Measurements from ENCODE around the gene CELSR3.
A peak's percentile ranks its signal among the peaks of the same experiment; 100 is the strongest.

CELSR3 gene

GRCh38 chr3:48607519-48607918 is 55.2 kb downstream of the CELSR3 start:
- no peaks in the 10 kb centered on the region for H3K9me3 Mint-ChIP-seq
- no peak overlapping the region for H3K27ac Mint-ChIP-seq
- H3K4me1 Mint-ChIP-seq = peaks cover 12% of the 10 kb centered on the region
- DNase-seq = no peak
- peaks cover 52% of the 10 kb centered on the region for H3K36me3 Mint-ChIP-seq (ENCODE audit: low read depth)
- peaks cover 7% of the 10 kb centered on the region for H3K27me3 Mint-ChIP-seq (ENCODE audit: low read depth, poor library complexity)
- peak overlapping the region; percentile 96 for H3K4me3 Mint-ChIP-seq
- TF ChIP-seq CTCF (IDR thresholded peaks at IDR 0.05) = no peak

GRCh38 chr3:48601622-48601994 is 61.1 kb downstream of the CELSR3 start:
- Mint-ChIP-seq H3K27me3 (ENCODE audit: low read depth, poor library complexity) (no peaks in the 10 kb centered on the region), H3K36me3 (ENCODE audit: low read depth) (peaks cover 65% of the 10 kb centered on the region), H3K4me3 (no peak overlapping the region), H3K27ac (no peak overlapping the region), H3K4me1 (peaks cover 21% of the 10 kb centered on the region), H3K9me3 (no peaks in the 10 kb centered on the region)
- no peak for DNase-seq
- TF ChIP-seq CTCF (IDR thresholded peaks at IDR 0.05) = no peak

GRCh38 chr3:48600711-48601621 is 61.7 kb downstream of the CELSR3 start:
- DNase-seq = no peak
- H3K4me1 Mint-ChIP-seq = peaks cover 27% of the 10 kb centered on the region

DNA sequence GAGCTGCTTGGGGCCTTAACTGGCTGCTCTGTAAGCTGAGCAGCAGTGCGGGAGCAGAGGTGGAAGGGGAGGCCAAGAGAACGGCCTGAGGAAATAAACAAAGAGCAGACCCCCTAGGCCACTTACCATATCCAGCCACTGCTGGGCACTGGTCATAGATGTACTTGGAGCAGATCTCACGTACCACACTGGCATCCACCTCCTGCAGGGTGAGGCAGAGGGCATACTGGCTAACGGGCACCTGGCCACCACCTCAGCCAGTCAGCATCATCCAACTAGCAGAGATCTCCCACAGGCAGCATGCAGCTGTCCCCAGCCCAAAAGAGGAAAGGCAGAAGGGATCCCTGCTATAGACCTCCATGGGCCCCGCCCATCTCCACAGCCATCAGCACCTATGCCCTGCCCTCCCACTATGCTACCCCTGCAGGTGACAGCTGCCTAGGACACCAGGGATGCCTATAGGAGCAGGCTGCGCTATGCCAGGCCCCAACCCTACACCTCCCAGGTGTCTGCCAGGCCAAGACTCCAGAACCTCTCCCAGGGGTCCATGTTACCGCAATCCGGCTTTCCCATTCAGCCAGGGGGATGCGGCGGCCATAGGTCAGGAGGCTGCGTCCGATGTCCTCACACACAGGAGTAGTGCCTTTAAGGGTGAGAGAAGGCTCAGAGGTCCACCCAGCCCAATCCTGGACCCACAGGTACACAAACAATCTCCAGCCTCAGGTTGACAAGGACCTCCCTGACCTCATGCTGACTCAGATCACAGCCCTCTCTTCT is 63.0 kb downstream of the CELSR3 start:
- DNase-seq = no peak
- no peak for TF ChIP-seq CTCF (IDR thresholded peaks at IDR 0.05)
- Mint-ChIP-seq H3K27me3 (ENCODE audit: low read depth, poor library complexity) (no peaks in the 10 kb centered on the region), H3K4me3 (no peak overlapping the region), H3K9me3 (no peaks in the 10 kb centered on the region), H3K27ac (no peak overlapping the region), H3K4me1 (peaks cover 31% of the 10 kb centered on the region), H3K36me3 (ENCODE audit: low read depth) (peaks cover 46% of the 10 kb centered on the region)

More at GRCh38 chr3:48600711-48601621, 61.7 kb downstream of the CELSR3 start:
- Mint-ChIP-seq H3K27me3 (ENCODE audit: low read depth, poor library complexity) (no peaks in the 10 kb centered on the region), H3K27ac (peak overlapping the region; percentile 36), H3K4me3 (no peak overlapping the region), H3K36me3 (ENCODE audit: low read depth) (peaks cover 59% of the 10 kb centered on the region), H3K9me3 (no peaks in the 10 kb centered on the region)
- no peak for TF ChIP-seq CTCF (IDR thresholded peaks at IDR 0.05)

DNA sequence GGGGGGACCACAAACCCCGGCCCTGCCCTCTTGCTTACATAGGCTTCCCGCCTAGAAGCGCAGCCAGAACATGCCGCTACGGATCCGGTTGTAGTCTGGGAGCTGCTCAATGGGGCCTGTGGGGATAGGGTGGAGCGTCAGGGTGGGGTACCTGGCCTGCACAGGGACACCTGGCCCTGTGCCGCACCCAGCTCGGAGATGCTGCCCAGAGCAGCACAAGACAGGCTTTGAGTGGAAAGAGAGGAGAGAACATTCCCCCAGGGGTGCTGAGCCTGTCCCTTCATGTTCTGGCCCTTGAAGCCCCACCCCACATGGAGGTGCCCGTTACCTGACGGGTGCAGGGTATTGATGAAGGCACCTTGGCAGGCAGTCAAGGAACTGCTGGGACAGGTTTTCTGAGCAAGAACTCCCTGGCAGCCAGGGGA is 63.6 kb downstream of the CELSR3 start:
- H3K27ac Mint-ChIP-seq = peak overlapping the region; percentile 82
- H3K4me1 Mint-ChIP-seq = peaks cover 35% of the 10 kb centered on the region
- no peaks in the 10 kb centered on the region for H3K27me3 Mint-ChIP-seq (ENCODE audit: low read depth, poor library complexity)
- H3K9me3 Mint-ChIP-seq = no peaks in the 10 kb centered on the region
- DNase-seq = no peak
- peaks cover 40% of the 10 kb centered on the region for H3K36me3 Mint-ChIP-seq (ENCODE audit: low read depth)
- TF ChIP-seq CTCF (IDR thresholded peaks at IDR 0.05) = no peak
- no peak overlapping the region for H3K4me3 Mint-ChIP-seq
